ENCODE data around the gene HLA-B.
"Not testable (repeated sequence)": the region's sequence is repeated elsewhere in the genome, so short reads cannot be mapped to it uniquely, and the experiment has no call there.

Gene HLA-B

GRCh38 chr6:31400467-31401289, 43.7 kb upstream of the HLA-B start:
- H3K36me3 ChIP-seq (ENCODE audit: insufficient read depth, low read length), result no peaks in the 10 kb centered on the region; the same call in 1 of the 2 replicates
- peak overlapping the region; percentile 77 for H3K4me3 ChIP-seq (ENCODE audit: low read depth, low read length, poor library complexity, severe bottlenecking)
- H3F3A ChIP-seq (ENCODE audit: insufficient read depth, low read length), result no peaks in the 10 kb centered on the region
- no peaks in the 10 kb centered on the region for H3K9me3 ChIP-seq (ENCODE audit: low read length)
- H3K9ac ChIP-seq (ENCODE audit: low read length), result peak overlapping the region; percentile 78
- H3K27me3 ChIP-seq (ENCODE audit: insufficient read depth, low read length), result no peaks in the 10 kb centered on the region
- peaks cover 43% of the 10 kb centered on the region for H3K4me1 ChIP-seq (ENCODE audit: insufficient read depth, low read length, severe bottlenecking)
- peak overlapping the region; percentile 55 for H3K27ac ChIP-seq (ENCODE audit: low read depth, low read length, poor library complexity, severe bottlenecking)
- H3K4me2 ChIP-seq (ENCODE audit: low read length), result peak overlapping the region; percentile 98
- no peaks in the 10 kb centered on the region for H4K20me1 ChIP-seq (ENCODE audit: insufficient read depth, low read length)
- no peaks in the 10 kb centered on the region for H3K79me2 ChIP-seq (ENCODE audit: insufficient read depth, low read length)
- H2AFZ ChIP-seq (ENCODE audit: low read length), result peak overlapping the region; percentile 78; the same call in 1 of the 2 replicates
- no peaks in the 10 kb centered on the region for H3K9me2 ChIP-seq (ENCODE audit: low read depth, low read length)
- TF ChIP-seq EZH2 (IDR thresholded peaks at IDR 0.05; ENCODE audit: borderline replicate concordance, low read length) (no peak), CTCF (IDR thresholded peaks at IDR 0.05; ENCODE audit: low read length) (no peak)

DNA sequence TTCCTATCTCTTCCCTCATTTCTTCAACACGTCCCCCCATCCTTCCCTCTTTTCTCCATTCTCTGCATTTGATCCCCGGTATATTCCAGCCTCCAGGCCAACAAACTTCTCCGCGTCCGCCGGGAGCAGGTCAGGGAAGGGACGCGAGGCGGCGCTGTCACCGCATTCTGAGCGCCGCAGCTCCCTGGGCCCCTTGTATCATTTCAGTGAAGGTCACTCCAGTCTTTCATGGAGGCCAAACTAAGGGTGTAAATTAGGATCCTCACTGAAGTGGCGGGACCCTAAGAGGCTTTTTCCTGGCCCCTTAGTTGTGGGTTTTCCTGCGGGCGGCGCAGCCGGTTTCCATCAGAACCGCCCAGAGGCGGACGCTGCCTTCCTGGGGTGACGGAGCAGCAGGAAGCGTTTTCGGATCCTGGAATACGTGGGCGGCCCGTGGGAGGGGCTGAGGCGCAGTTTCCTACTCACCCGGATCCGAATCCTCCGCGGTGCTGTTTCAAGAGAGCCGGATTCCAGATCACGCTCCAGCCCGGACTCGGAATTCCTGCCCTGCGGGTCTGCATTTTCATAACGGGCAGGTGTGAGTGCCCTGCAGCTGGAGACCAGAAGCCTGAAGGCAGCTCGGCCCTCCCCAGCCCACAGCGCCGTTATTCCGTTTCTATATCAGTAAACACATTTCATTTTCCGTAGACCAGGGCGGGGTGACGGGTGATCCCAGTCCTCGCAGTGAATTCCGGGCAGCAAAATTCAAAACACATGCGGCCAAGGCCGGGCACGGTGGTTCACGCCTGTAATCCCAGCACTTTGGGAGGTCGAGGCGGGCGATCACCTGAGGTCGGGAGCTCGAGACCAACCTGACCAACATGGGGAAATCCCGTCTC, 42.8 kb upstream of the HLA-B start:
- no peaks in the 10 kb centered on the region; the same call in 1 of the 2 replicates for H3K36me3 ChIP-seq (ENCODE audit: insufficient read depth, low read length)
- no peaks in the 10 kb centered on the region for H3K9me2 ChIP-seq (ENCODE audit: low read depth, low read length)
- peak overlapping the region; percentile 78 for H3K9ac ChIP-seq (ENCODE audit: low read length)
- no peaks in the 10 kb centered on the region for H3K79me2 ChIP-seq (ENCODE audit: insufficient read depth, low read length)
- peak overlapping the region; percentile 24 for H3K27ac ChIP-seq (ENCODE audit: low read depth, low read length, poor library complexity, severe bottlenecking)
- peak overlapping the region; percentile 77 for H3K4me3 ChIP-seq (ENCODE audit: low read depth, low read length, poor library complexity, severe bottlenecking)
- peaks cover 43% of the 10 kb centered on the region for H3K4me1 ChIP-seq (ENCODE audit: insufficient read depth, low read length, severe bottlenecking)
- no peaks in the 10 kb centered on the region for H3K9me3 ChIP-seq (ENCODE audit: low read length)
- peak overlapping the region; percentile 98 for H3K4me2 ChIP-seq (ENCODE audit: low read length)
- H3K27me3 ChIP-seq (ENCODE audit: insufficient read depth, low read length), result no peaks in the 10 kb centered on the region
- peak; percentile 95 for TF ChIP-seq CTCF (IDR thresholded peaks at IDR 0.05; ENCODE audit: low read length)
- no peak for TF ChIP-seq EZH2 (IDR thresholded peaks at IDR 0.05; ENCODE audit: borderline replicate concordance, low read length)
- peak overlapping the region; percentile 78 for H2AFZ ChIP-seq (ENCODE audit: low read length)
- no peaks in the 10 kb centered on the region for H4K20me1 ChIP-seq (ENCODE audit: insufficient read depth, low read length)
- no peaks in the 10 kb centered on the region for H3F3A ChIP-seq (ENCODE audit: insufficient read depth, low read length)

DNA sequence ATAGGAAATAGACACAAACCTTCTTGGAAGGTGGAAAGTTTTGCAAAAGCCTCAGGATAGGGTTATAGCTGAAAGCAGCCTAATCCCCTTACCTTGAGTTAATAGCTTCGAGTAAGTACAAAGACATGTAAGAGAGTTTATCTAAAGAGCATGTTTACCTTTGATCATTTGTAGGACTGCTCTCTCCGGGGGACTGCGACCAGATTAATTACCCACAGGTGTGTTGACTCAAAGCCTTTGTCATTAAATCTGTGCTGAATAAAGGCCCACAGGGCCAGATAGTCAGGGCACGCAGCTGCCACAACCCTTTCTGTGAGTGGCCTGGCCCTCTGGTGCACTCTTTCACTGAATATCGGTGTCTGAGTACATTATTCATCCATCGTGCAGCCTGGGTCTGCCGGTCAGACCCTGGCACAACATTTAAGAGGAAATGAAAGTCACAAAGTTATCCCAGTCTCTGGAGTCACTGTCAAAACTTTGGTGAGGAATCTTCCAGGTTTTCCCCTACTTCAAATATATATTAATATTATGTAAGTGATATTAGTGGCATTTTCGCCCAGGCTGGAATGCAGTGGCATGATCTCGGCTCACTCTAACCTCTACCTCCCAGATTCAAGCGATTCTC, 41.0 kb upstream of the HLA-B start:
- Histone ChIP-seq H4K20me1 (ENCODE audit: insufficient read depth, low read length) (no peaks in the 10 kb centered on the region), H3K79me2 (ENCODE audit: insufficient read depth, low read length) (no peaks in the 10 kb centered on the region), H3K4me1 (ENCODE audit: insufficient read depth, low read length, severe bottlenecking) (peaks cover 32% of the 10 kb centered on the region), H3K4me3 (ENCODE audit: low read depth, low read length, poor library complexity, severe bottlenecking) (no peak overlapping the region), H3K27me3 (ENCODE audit: insufficient read depth, low read length) (no peaks in the 10 kb centered on the region), H3K9me2 (ENCODE audit: low read depth, low read length) (no peaks in the 10 kb centered on the region), H3K27ac (ENCODE audit: low read depth, low read length, poor library complexity, severe bottlenecking) (no peak overlapping the region), H3F3A (ENCODE audit: insufficient read depth, low read length) (no peaks in the 10 kb centered on the region), H2AFZ (ENCODE audit: low read length) (no peak overlapping the region), H3K9me3 (ENCODE audit: low read length) (no peaks in the 10 kb centered on the region), H3K4me2 (ENCODE audit: low read length) (no peak overlapping the region), H3K36me3 (ENCODE audit: insufficient read depth, low read length) (no peaks in the 10 kb centered on the region; the same call in 1 of the 2 replicates), H3K9ac (ENCODE audit: low read length) (no peak overlapping the region)
- TF ChIP-seq EZH2 (IDR thresholded peaks at IDR 0.05; ENCODE audit: borderline replicate concordance, low read length) (no peak), CTCF (IDR thresholded peaks at IDR 0.05; ENCODE audit: low read length) (no peak)

DNA sequence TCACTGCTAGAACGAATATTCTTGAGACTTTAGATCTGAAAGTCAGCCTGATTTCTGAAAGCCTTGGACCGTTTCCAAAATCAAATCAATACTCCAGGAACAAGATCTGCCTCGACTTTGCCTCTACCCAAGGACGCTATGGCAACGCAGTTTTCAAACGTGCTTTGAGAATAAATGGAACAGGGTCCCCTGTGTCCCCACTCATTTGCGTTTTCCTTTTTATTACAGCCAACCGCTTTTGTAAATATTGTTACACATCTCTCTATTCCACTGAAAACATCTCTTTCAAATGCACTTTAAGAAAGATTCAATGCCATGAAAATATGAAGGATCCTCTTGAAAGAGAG, 40.1 kb upstream of the HLA-B start:
- not testable (repeated sequence) for H3K9ac ChIP-seq (ENCODE audit: low read length); H3K9me2 ChIP-seq (ENCODE audit: low read depth, low read length); H3K79me2 ChIP-seq (ENCODE audit: insufficient read depth, low read length); H4K20me1 ChIP-seq (ENCODE audit: insufficient read depth, low read length); H2AFZ ChIP-seq (ENCODE audit: low read length); H3K9me3 ChIP-seq (ENCODE audit: low read length); H3K4me2 ChIP-seq (ENCODE audit: low read length); H3F3A ChIP-seq (ENCODE audit: insufficient read depth, low read length); H3K4me3 ChIP-seq (ENCODE audit: low read depth, low read length, poor library complexity, severe bottlenecking); H3K27ac ChIP-seq (ENCODE audit: low read depth, low read length, poor library complexity, severe bottlenecking); H3K27me3 ChIP-seq (ENCODE audit: insufficient read depth, low read length); H3K36me3 ChIP-seq (ENCODE audit: insufficient read depth, low read length)
- peaks cover 23% of the 10 kb centered on the region for H3K4me1 ChIP-seq (ENCODE audit: insufficient read depth, low read length, severe bottlenecking)

All from OCI-LY1 (cell line).